Endothelial cell of umbilical vein (primary cell): Measurements from ENCODE around the gene FMN1. TPM values are rescaled to one million over a fixed set of nuclear protein-coding genes. Genes with fewer than 3 reads are reported as not detected.

ENCODE experiments used
- BruUV-seq: library from RNA; stranded (reverse); fragments of 400-500 nt; replicated peaks from 2 replicates; lab custom pipeline; 2021; lab: Mats Ljungman, UMichigan
- CTCF ChIA-PET: fragments of 300-600, 350-600 bp; sonication (Branson Sonifier 250); formaldehyde crosslinking; loops from one replicate; lab custom pipeline; 2021; ENCODE audit warnings: antibody characterized with exemption, inconsistent platforms; lab: Charles Lee
- POLR2A ChIA-PET: fragments of 300-600, 350-600 bp; sonication (Branson Sonifier 250); formaldehyde crosslinking; loops from one replicate; lab custom pipeline; 2021; ENCODE audit warnings: antibody characterized with exemption, inconsistent platforms; lab: Charles Lee
- DNase-seq: peaks from one replicate; pipeline ENCODE4 v3.0.0-alpha.2; 2011; ENCODE audit warnings: low read depth, low spot score
- FAIRE-seq: peaks from 2 replicates; lab custom pipeline; 2011; peaks lifted over from hg19 to GRCh38; lab: Jason Lieb, UNC
- H2AFZ ChIP-seq: 2 replicates; pipeline ENCODE4 v1.6.0; 2012; ENCODE audit warnings: low read depth, low read length, control low read depth, inconsistent platforms
- H3K27ac ChIP-seq: 2 replicates; pipeline ENCODE4 v1.5.1; 2011; ENCODE audit warnings: low read depth, mild to moderate bottlenecking, control low read depth, low read length, moderate library complexity; ENCODE audit not compliant: insufficient read depth
- H3K27me3 ChIP-seq, 2 experiments: 2 replicates each; pipeline versions ENCODE4 v1.6.0 to v1.6.1; 2011; ENCODE audit warnings: low read length in 2 of 2, mixed read lengths in 1 of 2; ENCODE audit not compliant: control insufficient read depth in 2 of 2, insufficient read depth in 2 of 2
- H3K36me3 ChIP-seq, 2 experiments: 2 replicates in 1 of 2; 3 replicates in 1 of 2; pipeline ENCODE4 v1.5.1; 2011; ENCODE audit warnings: low read length in 2 of 2, mild to moderate bottlenecking in 1 of 2, moderate library complexity in 1 of 2; ENCODE audit not compliant: control insufficient read depth in 2 of 2, insufficient read depth in 2 of 2; ENCODE audit errors: extremely low read depth in 1 of 2
- H3K4me1 ChIP-seq: 3 replicates; pipeline ENCODE4 v1.5.1; 2011; ENCODE audit warnings: mild to moderate bottlenecking, low read length; ENCODE audit not compliant: control insufficient read depth, insufficient read depth; ENCODE audit errors: extremely low read depth
- H3K4me2 ChIP-seq: 2 replicates; pipeline ENCODE4 v1.6.1; 2011; ENCODE audit warnings: low read length, control low read depth, mixed read lengths; ENCODE audit not compliant: insufficient read depth
- H3K4me3 ChIP-seq, 3 experiments: fragments of 200-600 bp in 1 of 3; sonication (generic), shearing (Covaris generic) in 1 of 3; replicated peaks in 1 of 3; 2 replicates each; pipeline ENCODE4 v1.5.1; 2011 to 2016; ENCODE audit warnings: control low read depth in 3 of 3, low read length in 3 of 3, mild to moderate bottlenecking in 2 of 3, inconsistent platforms in 1 of 3, low read depth in 1 of 3, moderate library complexity in 1 of 3; ENCODE audit not compliant: insufficient read depth in 1 of 3
- H3K79me2 ChIP-seq: 2 replicates; pipeline ENCODE4 v1.6.0; 2012; ENCODE audit warnings: low read length, inconsistent platforms; ENCODE audit not compliant: control insufficient read depth, insufficient read depth
- H3K9ac ChIP-seq: replicated peaks from 2 replicates; pipeline ENCODE3; 2011; ENCODE audit warnings: low read length, control low read depth; ENCODE audit not compliant: insufficient read depth; ENCODE audit errors: extremely low read depth
- H3K9me1 ChIP-seq: replicated peaks from 3 replicates; pipeline ENCODE4 v1.6.0; 2011; ENCODE audit warnings: mild to moderate bottlenecking, low read length; ENCODE audit not compliant: control insufficient read depth, insufficient read depth; ENCODE audit errors: extremely low read depth
- H3K9me3 ChIP-seq: replicated peaks from 2 replicates; pipeline ENCODE4 v1.5.1; 2012; ENCODE audit warnings: low read length, inconsistent platforms; ENCODE audit not compliant: control insufficient read depth, insufficient read depth
- H4K20me1 ChIP-seq: replicated peaks from 2 replicates; pipeline ENCODE3; 2011; ENCODE audit warnings: mild to moderate bottlenecking, low read length; ENCODE audit not compliant: control insufficient read depth, insufficient read depth; ENCODE audit errors: extremely low read depth
- CTCF ChIP-seq, 2 donors: IDR thresholded peaks; 1 replicate in 1 of 2; 2 replicates in 1 of 2; pipeline ENCODE4 v1.5.1; 2011; ENCODE audit warnings: low read length in 2 of 2, mild to moderate bottlenecking in 2 of 2, moderate library complexity in 2 of 2, control low read depth in 1 of 2, inconsistent platforms in 1 of 2, low read depth in 1 of 2; ENCODE audit not compliant: insufficient read depth in 1 of 2; ENCODE audit errors: extremely low read depth in 1 of 2
- EZH2 ChIP-seq: IDR thresholded peaks from 2 replicates; pipeline ENCODE4 v1.6.1; 2012; ENCODE audit warnings: borderline replicate concordance, low read depth, mild to moderate bottlenecking, moderate library complexity, low read length, inconsistent platforms; ENCODE audit not compliant: severe bottlenecking
- FOS ChIP-seq: IDR thresholded peaks from 2 replicates; pipeline ENCODE4 v1.6.1; 2011; ENCODE audit warnings: mild to moderate bottlenecking, low read length, moderate library complexity, borderline replicate concordance; ENCODE audit not compliant: insufficient read depth
- GATA2 ChIP-seq: IDR thresholded peaks from 2 replicates; pipeline ENCODE4 v1.7.0; 2011; ENCODE audit warnings: low read depth, mild to moderate bottlenecking, moderate library complexity, mixed read lengths, low read length; ENCODE audit not compliant: insufficient read length, insufficient read depth
- MAX ChIP-seq: IDR thresholded peaks from 2 replicates; pipeline ENCODE4 v1.6.1; 2011; ENCODE audit not compliant: insufficient read depth, insufficient read length
- POLR2A ChIP-seq: IDR thresholded peaks from 2 replicates; pipeline ENCODE4 v1.6.1; 2012; ENCODE audit warnings: low read depth, mild to moderate bottlenecking, control low read depth, low read length
- dilution Hi-C: fragments of 300-500 bp; cut with MboI; formaldehyde crosslinking; loops from one replicate; pipeline ENCODE4 v1.15.0; 2019; ENCODE audit warnings: low sequenced_read_pairs; ENCODE audit not compliant: extremely low pct_ligation_motif_present
- intact Hi-C: fragments of 100-400 bp; cut with micrococcal nuclease; formaldehyde crosslinking; loops from one replicate; pipeline ENCODE4 v1.10.0; 2022
- polyA plus RNA-seq, 4 experiments: library from polyadenylated mRNA; depleted of rRNA in 3 of 4; stranded (reverse) in 3 of 4; unstranded in 1 of 4; fragments of >200 nt; gene quantifications; 2 replicates each; pipeline versions ENCODE4 v1.2.1 to v1.2.3, GENCODE V29; 2011 to 2012; ENCODE audit warnings: missing spikeins in 1 of 4
- total RNA-seq: library from RNA; stranded (reverse); gene quantifications from 2 replicates; pipeline ENCODE4 v1.2.3, GENCODE V29; 2021

Gene FMN1
- total and polyA plus RNA-seq, 2 donors (not counting 3 experiments of a cell fraction or from before 2014, with no cell fraction given) = 0.01 to 0.29 TPM

DNA sequence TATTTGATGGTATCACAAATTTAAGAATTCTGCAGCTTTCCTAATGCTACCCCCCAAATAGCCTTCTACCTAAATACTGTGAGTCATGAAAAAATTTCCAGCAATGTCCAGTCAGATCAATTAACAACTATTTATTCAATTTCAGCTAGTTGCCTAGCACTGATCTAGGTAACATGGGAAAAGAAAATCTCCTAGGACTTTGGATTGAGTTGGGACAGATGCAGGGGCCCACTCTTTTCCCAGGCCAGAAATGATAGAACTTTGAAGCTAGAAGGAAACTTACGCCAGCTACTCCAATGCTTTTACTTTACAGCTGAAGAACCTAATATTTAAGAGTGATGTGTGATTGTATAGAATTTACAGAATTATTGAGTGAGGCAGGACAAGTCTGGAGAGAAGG is 196.3 kb downstream of the FMN1 start:
- intact Hi-C loops = loop anchor here (10.0 kb wide), 1 partner anchor 153 kb away; no protein-coding TSS in a partner anchor
- Histone ChIP-seq H3K27ac (no peak overlapping the region), H3K9me3 (no peaks in the 10 kb centered on the region), H3K79me2 (no peaks in the 10 kb centered on the region), H3K27me3 (no peaks in the 10 kb centered on the region), H2AFZ (no peak overlapping the region), H3K9me1 (no peaks in the 10 kb centered on the region), H3K4me2 (no peak overlapping the region), H4K20me1 (no peaks in the 10 kb centered on the region), H3K4me3 (no peak overlapping the region), H3K4me1 (no peaks in the 10 kb centered on the region), H3K36me3 (no peaks in the 10 kb centered on the region), H3K9ac (no peak overlapping the region)
- no TSS peak for BruUV-seq
- FAIRE-seq (no peak), DNase-seq (no peak)
- CTCF ChIA-PET = interaction anchor here (0.7 to 10.9 kb wide), 7 partner anchors 12 to 348 kb away, joined by 3 to 226 read pairs (median 12); no protein-coding TSS in a partner anchor
- POLR2A ChIA-PET = no interaction called here
- dilution Hi-C loops = loop anchor here (25.0 kb wide), 1 partner anchor 311 kb away; no protein-coding TSS in a partner anchor
- TF ChIP-seq GATA2 = no peak
- no peak for TF ChIP-seq MAX
- TF ChIP-seq POLR2A = no peak

- Histone ChIP-seq H4K20me1 (no peaks in the 10 kb centered on the region), H3K27me3 (no peaks in the 10 kb centered on the region), H3K36me3 (no peaks in the 10 kb centered on the region), H3K4me1 (no peaks in the 10 kb centered on the region), H3K9me1 (no peaks in the 10 kb centered on the region), H3K4me3 (no peak overlapping the region), H3K27ac (no peak overlapping the region), H3K79me2 (no peaks in the 10 kb centered on the region), H3K9me3 (no peaks in the 10 kb centered on the region), H3K9ac (no peak overlapping the region), H2AFZ (no peak overlapping the region), H3K4me2 (no peak overlapping the region)
- intact Hi-C loops (loop anchor here (1.0 to 10.0 kb wide), 2 partner anchors 150 to 333 kb away; no protein-coding TSS in a partner anchor), dilution Hi-C loops (loop anchor here (25.0 kb wide), 1 partner anchor 308 kb away; no protein-coding TSS in a partner anchor)
- TF ChIP-seq FOS = no peak
- TF ChIP-seq EZH2 = no peak
- TF ChIP-seq CTCF (IDR thresholded peaks at IDR 0.05; ENCODE audit: extremely low read depth in 1 of 2, insufficient read depth in 1 of 2, low read depth in 1 of 2, low read length in 2 of 2) = peak; percentile 19 to 25
- CTCF ChIA-PET = interaction anchor here (1.2 to 10.9 kb wide), 12 partner anchors 19 to 345 kb away, joined by 3 to 226 read pairs (median 8); no protein-coding TSS in a partner anchor
- POLR2A ChIA-PET = no interaction called here
- DNase-seq (peak; percentile 63), FAIRE-seq (no peak)
- no TSS peak for BruUV-seq
Observed at GRCh38 chr15:32994810-32995424, 199.6 kb downstream of the FMN1 start.
